ENCODE data around the gene GGN. TPM values are rescaled to one million over a fixed set of nuclear protein-coding genes. Genes with fewer than 3 reads are reported as not detected.
A peak's percentile ranks its signal among the peaks of the same experiment; 100 is the strongest.
"Not testable (repeated sequence)": the region's sequence is repeated elsewhere in the genome, so short reads cannot be mapped to it uniquely, and the experiment has no call there.

GGN gene
- total RNA-seq, 1 donor: not detected

GRCh38 chr19:38367041-38367440 lies 20.8 kb downstream of the GGN start:
- Histone ChIP-seq H3K9me3 (ENCODE audit: low read depth, low read length) (no peaks in the 10 kb centered on the region), H3K4me3 (ENCODE audit: low read length) (no peak overlapping the region), H3K4me1 (ENCODE audit: insufficient read depth, low read length) (peaks cover 12% of the 10 kb centered on the region), H3K27me3 (ENCODE audit: insufficient read depth, low read length) (no peaks in the 10 kb centered on the region)

GRCh38 chr19:38362946-38363688 lies 24.7 kb downstream of the GGN start:
- H3K4me3 ChIP-seq (ENCODE audit: low read length); H3K9me3 ChIP-seq (ENCODE audit: low read depth, low read length); H3K27me3 ChIP-seq (ENCODE audit: insufficient read depth, low read length): not testable (repeated sequence)
- peaks cover 17% of the 10 kb centered on the region for H3K4me1 ChIP-seq (ENCODE audit: insufficient read depth, low read length)

- Histone ChIP-seq H3K9me3 (ENCODE audit: low read depth, low read length) (no peaks in the 10 kb centered on the region), H3K4me3 (ENCODE audit: low read length) (peak overlapping the region; percentile 42), H3K27me3 (ENCODE audit: insufficient read depth, low read length) (no peaks in the 10 kb centered on the region), H3K4me1 (ENCODE audit: insufficient read depth, low read length) (peaks cover 17% of the 10 kb centered on the region)
These were observed 25.5 kb downstream of the GGN start for GRCh38 chr19:38362076-38362945.

GRCh38 chr19:38361633-38362075 lies 26.2 kb downstream of the GGN start:
- Histone ChIP-seq H3K4me1 (ENCODE audit: insufficient read depth, low read length) (peaks cover 17% of the 10 kb centered on the region), H3K9me3 (ENCODE audit: low read depth, low read length) (no peaks in the 10 kb centered on the region), H3K27me3 (ENCODE audit: insufficient read depth, low read length) (no peaks in the 10 kb centered on the region), H3K4me3 (ENCODE audit: low read length) (peak overlapping the region; percentile 42)

GRCh38 chr19:38360839-38361631 lies 26.8 kb downstream of the GGN start:
- Histone ChIP-seq H3K27me3 (ENCODE audit: insufficient read depth, low read length) (no peaks in the 10 kb centered on the region), H3K9me3 (ENCODE audit: low read depth, low read length) (no peaks in the 10 kb centered on the region), H3K4me3 (ENCODE audit: low read length) (peak overlapping the region; percentile 42), H3K4me1 (ENCODE audit: insufficient read depth, low read length) (peaks cover 17% of the 10 kb centered on the region)

- Histone ChIP-seq H3K4me3 (ENCODE audit: low read length) (no peak overlapping the region), H3K9me3 (ENCODE audit: low read depth, low read length) (no peaks in the 10 kb centered on the region), H3K4me1 (ENCODE audit: insufficient read depth, low read length) (peaks cover 17% of the 10 kb centered on the region), H3K27me3 (ENCODE audit: insufficient read depth, low read length) (no peaks in the 10 kb centered on the region)
These were observed 27.5 kb downstream of the GGN start for GRCh38 chr19:38360351-38360750.

GRCh38 chr19:38359242-38360021 lies 28.4 kb downstream of the GGN start:
- H3K9me3 ChIP-seq (ENCODE audit: low read depth, low read length): no peaks in the 10 kb centered on the region
- H3K4me1 ChIP-seq (ENCODE audit: insufficient read depth, low read length): peaks cover 17% of the 10 kb centered on the region
- no peaks in the 10 kb centered on the region for H3K27me3 ChIP-seq (ENCODE audit: insufficient read depth, low read length)
- no peak overlapping the region for H3K4me3 ChIP-seq (ENCODE audit: low read length)

- Histone ChIP-seq H3K27me3 (ENCODE audit: insufficient read depth, low read length) (no peaks in the 10 kb centered on the region), H3K4me3 (ENCODE audit: low read length) (no peak overlapping the region), H3K9me3 (ENCODE audit: low read depth, low read length) (no peaks in the 10 kb centered on the region), H3K4me1 (ENCODE audit: insufficient read depth, low read length) (peaks cover 16% of the 10 kb centered on the region)
These were observed 29.8 kb downstream of the GGN start for GRCh38 chr19:38358071-38358470.

GRCh38 chr19:38355728-38356725 lies 31.8 kb downstream of the GGN start:
- Histone ChIP-seq H3K27me3 (ENCODE audit: insufficient read depth, low read length) (no peaks in the 10 kb centered on the region), H3K4me3 (ENCODE audit: low read length) (no peak overlapping the region), H3K9me3 (ENCODE audit: low read depth, low read length) (no peaks in the 10 kb centered on the region), H3K4me1 (ENCODE audit: insufficient read depth, low read length) (no peaks in the 10 kb centered on the region)

GRCh38 chr19:38352611-38353010 lies 35.2 kb downstream of the GGN start:
- H3K27me3 ChIP-seq (ENCODE audit: insufficient read depth, low read length): no peaks in the 10 kb centered on the region
- no peaks in the 10 kb centered on the region for H3K9me3 ChIP-seq (ENCODE audit: low read depth, low read length)
- no peaks in the 10 kb centered on the region for H3K4me1 ChIP-seq (ENCODE audit: insufficient read depth, low read length)
- no peak overlapping the region for H3K4me3 ChIP-seq (ENCODE audit: low read length)

- Histone ChIP-seq H3K27me3 (ENCODE audit: insufficient read depth, low read length) (no peaks in the 10 kb centered on the region), H3K9me3 (ENCODE audit: low read depth, low read length) (no peaks in the 10 kb centered on the region), H3K4me1 (ENCODE audit: insufficient read depth, low read length) (no peaks in the 10 kb centered on the region), H3K4me3 (ENCODE audit: low read length) (no peak overlapping the region)
These were observed 35.9 kb downstream of the GGN start for GRCh38 chr19:38351865-38352395.

GRCh38 chr19:38350883-38351282 lies 37.0 kb downstream of the GGN start:
- Histone ChIP-seq H3K4me3 (ENCODE audit: low read length) (no peak overlapping the region), H3K27me3 (ENCODE audit: insufficient read depth, low read length) (no peaks in the 10 kb centered on the region)

GRCh38 chr19:38346837-38347236 lies 41.0 kb downstream of the GGN start:
- Histone ChIP-seq H3K9me3 (ENCODE audit: low read depth, low read length) (no peaks in the 10 kb centered on the region), H3K4me3 (ENCODE audit: low read length) (no peak overlapping the region), H3K4me1 (ENCODE audit: insufficient read depth, low read length) (no peaks in the 10 kb centered on the region), H3K27me3 (ENCODE audit: insufficient read depth, low read length) (no peaks in the 10 kb centered on the region)

More at GRCh38 chr19:38350883-38351282, 37.0 kb downstream of the GGN start:
- Histone ChIP-seq H3K9me3 (ENCODE audit: low read depth, low read length) (no peaks in the 10 kb centered on the region), H3K4me1 (ENCODE audit: insufficient read depth, low read length) (no peaks in the 10 kb centered on the region)

Data from mononuclear cell (primary cell).